Right renal pelvis (tissue), 4 donors: ENCODE data around the gene HOXC12. TPM values are rescaled to one million over a fixed set of nuclear protein-coding genes. Genes with fewer than 3 reads are reported as not detected.

Experiments
- DNase-seq, 4 donors: peaks; one replicate each; pipeline ENCODE4 v3.0.0-alpha.2; 2013; ENCODE audit warnings: low read depth in 4 of 4, low spot score in 3 of 4, missing footprints in 1 of 4
- polyA plus RNA-seq, 4 donors: library from polyadenylated mRNA; unstranded; fragments of 120-200 nt; gene quantifications; one replicate each; pipeline ENCODE4 v1.2.1, GENCODE V29; 2013; ENCODE audit not compliant: insufficient read length in 4 of 4

The HOXC12 gene
- polyA plus RNA-seq, 4 donors, result 0.03 TPM; not detected in 3

GRCh38 chr12:53971129-53971528 lies 16.4 kb downstream of the HOXC12 start:
- no peak for DNase-seq

DNA sequence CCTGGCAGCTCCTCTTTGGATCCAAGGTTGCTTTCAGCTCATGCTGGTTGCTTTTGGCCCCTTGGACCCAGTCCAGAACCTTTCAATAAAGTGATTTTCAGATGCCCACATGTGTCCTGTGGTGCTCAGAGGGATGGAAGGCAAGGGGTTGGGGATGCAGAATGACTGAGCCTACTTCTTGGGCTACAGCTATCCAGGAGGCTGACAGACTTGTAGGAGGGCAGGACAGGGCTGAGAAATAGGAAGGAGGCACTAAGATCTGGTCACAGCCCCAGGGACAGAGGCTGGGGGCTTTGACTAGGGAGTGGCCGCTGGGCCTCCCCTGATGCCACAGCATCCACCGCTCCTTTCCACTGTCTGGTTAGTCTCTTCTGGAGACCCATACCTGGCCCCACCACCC lies 17.0 kb downstream of the HOXC12 start:
- DNase-seq, result no peak

GRCh38 chr12:53972152-53972702 lies 17.5 kb downstream of the HOXC12 start:
- DNase-seq, result no peak

- DNase-seq, result no peak
Measured at GRCh38 chr12:53972722-53973235, 18.1 kb downstream of the HOXC12 start, which contains the start of gene HOXC11. Gene HOXC11, plus strand, starts transcription at chr12:53973126. Its CDS starts 116 bp downstream, at chr12:53973242.

- DNase-seq, result no peak
Measured at GRCh38 chr12:53973236-53974042, 18.7 kb downstream of the HOXC12 start.

- DNase-seq, result no peak
Measured at GRCh38 chr12:53974084-53975063, 19.7 kb downstream of the HOXC12 start, which contains the start of gene HOTAIR. Gene HOTAIR, minus strand, starts transcription at chr12:53974954.

GRCh38 chr12:53975064-53975471 lies 20.4 kb downstream of the HOXC12 start:
- DNase-seq, result no peak

DNA sequence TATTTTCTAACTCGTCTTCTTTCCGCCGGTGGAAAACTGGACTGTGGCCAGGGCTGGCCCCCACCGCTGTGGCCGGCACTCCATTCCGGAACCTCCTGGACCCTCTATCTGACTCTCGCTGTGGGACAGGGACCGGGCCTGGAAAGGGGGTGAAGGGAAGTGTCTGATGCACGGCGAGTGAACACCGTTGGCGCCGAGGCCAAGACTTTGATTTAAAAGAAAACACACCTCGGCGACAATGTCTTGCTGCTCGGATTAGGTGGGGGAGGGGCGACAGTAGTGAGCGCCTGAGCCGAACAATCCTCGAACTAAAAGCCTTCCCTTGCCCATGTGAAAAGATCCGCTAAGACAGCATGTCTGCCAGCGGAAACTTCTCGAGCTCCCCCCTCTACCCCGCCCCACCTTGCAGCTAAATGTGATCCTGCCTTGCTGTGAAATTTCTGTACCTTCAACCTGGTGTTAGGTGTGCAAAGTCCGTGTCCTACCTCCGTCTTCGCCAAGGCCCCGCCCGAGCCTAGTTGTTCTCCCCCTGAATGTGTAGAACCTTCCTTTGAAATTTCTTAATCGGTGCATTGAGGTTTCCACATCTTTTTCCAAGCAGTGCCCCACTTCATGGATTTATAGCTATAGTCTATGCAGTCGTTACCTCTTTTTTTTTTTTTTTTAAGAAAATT lies 20.9 kb downstream of the HOXC12 start:
- no peak for DNase-seq

DNA sequence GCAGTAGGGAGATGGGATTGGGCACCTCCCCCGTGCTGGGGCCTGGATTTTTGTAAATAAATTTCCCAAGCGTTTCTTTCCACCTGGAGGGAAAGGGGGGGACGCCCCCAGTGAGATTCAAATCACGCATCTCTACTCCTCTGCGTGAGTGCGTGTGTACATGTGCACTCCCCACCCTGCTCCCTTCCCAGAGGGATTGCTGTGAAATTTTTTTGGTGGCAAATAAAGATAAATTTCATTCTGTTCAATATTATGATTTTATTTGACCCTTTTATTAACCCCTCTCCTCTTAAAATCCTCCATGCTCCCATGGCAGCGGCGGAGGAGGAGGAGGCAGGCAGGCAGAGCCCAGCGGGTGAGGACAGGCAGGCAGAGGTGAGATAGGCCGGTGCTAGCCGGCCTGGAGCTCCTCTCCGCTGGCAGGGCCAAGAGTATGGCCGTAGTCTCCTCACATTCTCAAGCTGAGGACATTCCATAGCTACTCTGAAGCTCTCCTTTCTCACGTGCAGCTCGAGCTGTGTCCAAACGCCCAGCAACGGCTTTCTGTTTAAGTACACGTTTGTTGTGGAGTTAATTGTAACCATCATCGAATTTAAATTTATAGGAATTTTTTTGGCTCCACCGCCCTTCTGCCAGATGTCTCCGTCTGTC lies 21.6 kb downstream of the HOXC12 start:
- DNase-seq, result no peak

DNA sequence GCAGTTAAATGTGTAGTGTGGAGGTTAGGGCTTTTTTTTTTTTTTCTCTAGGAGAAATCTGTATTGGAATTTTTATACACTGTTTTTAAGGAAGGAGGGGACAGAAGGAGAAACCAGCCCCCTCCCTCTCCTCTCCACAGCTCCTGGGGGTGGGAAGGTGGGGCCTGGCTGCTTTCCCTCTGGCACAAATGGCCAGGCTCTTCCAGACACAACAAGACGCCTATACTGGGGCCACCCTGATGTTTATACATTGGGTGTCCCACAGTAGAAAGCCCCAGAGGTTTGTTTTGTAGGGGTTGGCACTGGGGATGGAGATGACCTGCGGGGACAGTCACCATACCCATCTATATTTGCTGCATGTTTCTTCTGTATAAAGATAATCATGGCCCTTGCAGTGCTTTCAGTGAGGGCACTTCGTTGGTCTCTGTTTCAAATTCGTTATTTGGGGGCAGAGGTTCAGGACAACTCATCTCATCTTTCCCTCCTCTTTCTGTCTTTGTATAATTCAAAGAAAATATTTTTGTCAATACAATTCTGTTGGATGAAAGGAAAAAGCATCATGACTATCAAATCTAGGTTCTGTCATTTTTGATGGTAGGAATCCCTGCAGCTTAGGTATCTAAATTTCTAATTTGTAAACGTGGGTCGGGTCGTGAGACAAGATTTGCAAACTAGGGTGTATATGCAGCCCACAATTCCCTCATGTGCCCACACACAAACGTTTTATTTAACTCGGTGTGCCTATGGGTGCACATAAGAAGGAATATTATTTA lies 22.3 kb downstream of the HOXC12 start:
- DNase-seq, result no peak

DNA sequence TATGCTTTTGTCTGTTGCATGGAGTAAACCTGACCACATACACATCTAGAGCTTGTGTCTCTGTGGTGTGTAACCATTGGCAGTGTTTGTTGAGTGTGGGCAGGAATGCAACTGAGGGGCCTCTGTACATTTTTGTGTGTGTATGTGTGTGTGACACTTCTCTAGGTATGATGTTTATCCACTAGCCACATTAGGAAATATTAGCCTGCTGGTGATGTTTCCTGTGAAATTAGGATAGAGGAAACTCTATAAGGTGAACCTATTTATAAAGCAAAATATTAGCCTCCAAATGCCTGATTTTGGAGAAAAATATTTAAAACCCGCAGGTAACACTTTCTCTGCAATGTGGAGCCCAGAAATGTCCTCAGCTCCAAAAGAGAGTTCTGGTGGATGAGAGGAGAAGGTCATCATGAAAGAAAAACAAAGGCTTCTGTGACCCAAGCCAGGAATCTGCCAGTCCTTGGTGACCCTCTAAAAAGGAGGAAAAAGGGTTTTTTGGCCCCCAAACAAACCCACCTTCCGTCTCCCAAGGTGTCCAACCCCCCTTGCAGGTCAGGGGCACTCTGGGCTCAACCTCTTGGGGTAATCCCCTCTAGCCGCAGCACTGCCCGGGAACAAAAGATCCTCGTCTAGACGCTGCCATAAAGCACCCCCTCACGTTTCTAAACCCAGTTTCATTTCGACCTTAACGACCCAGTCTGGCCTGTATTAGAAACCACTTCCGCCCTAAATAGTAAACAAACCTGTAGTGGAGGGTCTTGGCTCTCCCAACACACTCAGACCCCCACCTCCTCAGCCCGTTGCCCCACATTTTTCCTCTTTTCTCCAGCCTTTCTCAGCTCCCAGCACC lies 23.1 kb downstream of the HOXC12 start:
- no peak for DNase-seq

DNA sequence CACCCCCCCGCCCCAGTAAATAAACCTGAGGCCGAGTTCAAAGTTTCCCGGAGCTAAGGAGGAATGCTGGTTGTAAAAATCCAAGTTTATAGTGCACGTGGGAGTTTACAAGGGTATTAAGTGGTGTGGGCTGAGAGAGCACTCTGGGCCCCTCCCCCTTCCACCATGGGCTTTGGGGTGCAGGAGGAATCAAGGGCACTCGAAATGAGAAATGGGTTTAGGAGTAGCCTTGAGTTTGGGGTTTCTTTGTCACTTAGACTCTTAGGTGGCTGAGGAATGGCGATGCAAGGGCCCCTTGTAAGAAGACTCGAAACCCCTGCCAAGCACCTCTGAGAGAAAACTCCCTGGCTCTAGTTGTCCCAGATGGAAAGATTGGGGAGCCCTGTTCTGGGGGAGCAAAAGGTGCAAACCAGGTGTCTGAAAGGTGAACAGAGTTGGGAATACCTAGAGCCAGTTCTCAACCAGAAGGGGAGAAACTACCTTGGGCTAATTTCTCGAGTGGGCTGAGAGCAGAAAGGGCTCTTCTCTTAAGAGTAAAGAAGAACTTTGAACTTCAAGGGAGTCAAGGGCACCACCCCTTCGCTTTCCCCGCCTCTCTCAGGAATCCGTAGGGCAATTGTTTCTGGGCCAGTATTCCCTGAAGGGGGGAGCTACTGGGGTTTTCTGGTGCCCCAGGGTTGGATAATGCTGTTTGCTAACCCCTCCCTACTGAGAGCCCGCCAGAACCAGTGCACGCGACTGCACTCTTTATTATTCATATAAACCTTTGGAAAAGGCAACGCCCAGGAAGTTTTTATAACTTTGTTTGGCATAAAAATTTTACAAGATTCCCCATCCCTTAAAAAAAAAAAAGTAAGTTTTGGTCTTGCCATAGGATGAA lies 24.0 kb downstream of the HOXC12 start:
- DNase-seq, result no peak

- DNase-seq, result no peak
Measured at GRCh38 chr12:53980104-53980801, 25.6 kb downstream of the HOXC12 start.

GRCh38 chr12:53980802-53981496 lies 26.2 kb downstream of the HOXC12 start:
- no peak for DNase-seq

DNA sequence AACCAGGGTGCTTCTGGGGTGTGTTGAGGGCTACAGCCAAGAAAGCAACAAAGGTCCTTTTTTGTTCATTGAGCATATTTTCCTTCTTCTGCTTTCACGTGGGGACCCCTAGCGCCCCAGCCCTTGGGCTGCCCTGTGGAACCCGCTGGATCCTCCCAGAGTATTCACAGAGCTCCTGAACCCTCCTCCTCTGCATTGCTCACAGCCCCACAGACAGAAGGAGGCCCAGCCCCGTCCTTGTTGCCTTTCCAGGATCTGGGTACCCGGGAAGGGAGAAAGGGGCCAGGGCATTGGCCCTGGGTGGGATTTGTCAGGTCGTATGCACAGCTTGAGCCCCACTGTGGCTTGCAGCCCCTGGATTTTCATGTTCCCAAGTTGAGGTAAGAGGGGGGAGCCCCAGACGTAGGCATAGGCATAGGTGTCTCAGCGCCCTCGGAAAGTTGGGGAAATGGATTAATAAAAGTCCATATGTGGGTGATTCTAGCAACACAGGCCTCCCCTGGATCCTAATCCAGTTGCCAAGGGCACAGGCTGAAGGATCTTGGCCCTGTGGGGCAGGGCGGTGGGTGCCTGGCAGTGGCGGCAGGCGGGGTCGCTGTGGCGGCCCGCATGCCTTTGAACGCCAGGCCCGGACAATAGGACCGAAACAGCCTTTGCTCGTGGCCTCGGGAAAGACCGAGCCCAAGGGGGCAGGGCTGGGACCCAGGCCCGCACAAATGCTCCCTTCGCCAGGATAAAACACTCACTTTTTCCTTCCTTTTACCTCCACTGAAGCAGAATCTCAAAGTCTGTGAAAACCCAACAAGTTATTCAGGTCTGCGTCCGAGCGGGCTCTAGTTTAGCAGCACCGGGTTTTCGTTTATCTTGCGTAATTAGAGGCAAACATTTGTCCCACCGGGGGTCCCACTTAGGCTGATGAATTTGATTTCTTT lies 27.2 kb downstream of the HOXC12 start:
- DNase-seq, result no peak
